Measurements from ENCODE around the gene KIF18B.

The KIF18B gene

GRCh38 chr17:44904001-44904984, 43.3 kb downstream of the KIF18B start:
- Histone ChIP-seq H3K36me3 (ENCODE audit: control insufficient read depth, insufficient read depth, low read length) (no peaks in the 10 kb centered on the region), H3K9me3 (ENCODE audit: control insufficient read depth, insufficient read depth, low read length) (no peaks in the 10 kb centered on the region), H3K27me3 (ENCODE audit: control insufficient read depth, insufficient read depth, low read length) (no peaks in the 10 kb centered on the region), H3K27ac (ENCODE audit: low read length) (no peak overlapping the region), H3K4me1 (ENCODE audit: control insufficient read depth, insufficient read depth, low read length) (no peaks in the 10 kb centered on the region), H3K4me3 (ENCODE audit: low read length) (no peak overlapping the region)
- DNase-seq (ENCODE audit: low read depth, low spot score), result no peak
- no CpG with 5 or more reads among the region's 35 CpGs for WGBS (ENCODE audit: insufficient coverage, insufficient read length)

GRCh38 chr17:44903012-44903685, 44.4 kb downstream of the KIF18B start:
- Histone ChIP-seq H3K4me3 (ENCODE audit: low read length) (no peak overlapping the region; the same call in 1 of the 2 replicates), H3K4me1 (ENCODE audit: control insufficient read depth, insufficient read depth, low read length) (no peaks in the 10 kb centered on the region), H3K9me3 (ENCODE audit: control insufficient read depth, insufficient read depth, low read length) (no peaks in the 10 kb centered on the region), H3K27me3 (ENCODE audit: control insufficient read depth, insufficient read depth, low read length) (no peaks in the 10 kb centered on the region), H3K36me3 (ENCODE audit: control insufficient read depth, insufficient read depth, low read length) (no peaks in the 10 kb centered on the region), H3K27ac (ENCODE audit: low read length) (no peak overlapping the region)
- WGBS (ENCODE audit: insufficient coverage, insufficient read length), result no CpG with 5 or more reads among the region's 8 CpGs
- no peak for DNase-seq (ENCODE audit: low read depth, low spot score)

GRCh38 chr17:44902135-44902760, 45.3 kb downstream of the KIF18B start:
- Histone ChIP-seq H3K4me3 (ENCODE audit: low read length) (no peak overlapping the region), H3K27me3 (ENCODE audit: control insufficient read depth, insufficient read depth, low read length) (no peaks in the 10 kb centered on the region), H3K36me3 (ENCODE audit: control insufficient read depth, insufficient read depth, low read length) (no peaks in the 10 kb centered on the region), H3K9me3 (ENCODE audit: control insufficient read depth, insufficient read depth, low read length) (no peaks in the 10 kb centered on the region), H3K4me1 (ENCODE audit: control insufficient read depth, insufficient read depth, low read length) (no peaks in the 10 kb centered on the region), H3K27ac (ENCODE audit: low read length) (no peak overlapping the region)
- WGBS (ENCODE audit: insufficient coverage, insufficient read length), result no CpG with 5 or more reads among the region's 17 CpGs
- DNase-seq (ENCODE audit: low read depth, low spot score), result no peak

GRCh38 chr17:44901411-44901921, 46.1 kb downstream of the KIF18B start:
- Histone ChIP-seq H3K9me3 (ENCODE audit: control insufficient read depth, insufficient read depth, low read length) (no peaks in the 10 kb centered on the region), H3K4me1 (ENCODE audit: control insufficient read depth, insufficient read depth, low read length) (no peaks in the 10 kb centered on the region), H3K36me3 (ENCODE audit: control insufficient read depth, insufficient read depth, low read length) (no peaks in the 10 kb centered on the region), H3K4me3 (ENCODE audit: low read length) (no peak overlapping the region), H3K27ac (ENCODE audit: low read length) (no peak overlapping the region), H3K27me3 (ENCODE audit: control insufficient read depth, insufficient read depth, low read length) (no peaks in the 10 kb centered on the region)
- no peak for DNase-seq (ENCODE audit: low read depth, low spot score)
- WGBS (ENCODE audit: insufficient coverage, insufficient read length), result no CpG with 5 or more reads among the region's 4 CpGs

- no peaks in the 10 kb centered on the region for H3K4me1 ChIP-seq (ENCODE audit: control insufficient read depth, insufficient read depth, low read length)
- no CpG with 5 or more reads among the region's 3 CpGs for WGBS (ENCODE audit: insufficient coverage, insufficient read length)
- H3K27me3 ChIP-seq (ENCODE audit: control insufficient read depth, insufficient read depth, low read length), result no peaks in the 10 kb centered on the region
- H3K36me3 ChIP-seq (ENCODE audit: control insufficient read depth, insufficient read depth, low read length), result no peaks in the 10 kb centered on the region
- DNase-seq (ENCODE audit: low read depth, low spot score), result no peak
- no peaks in the 10 kb centered on the region for H3K9me3 ChIP-seq (ENCODE audit: control insufficient read depth, insufficient read depth, low read length)
- no peak overlapping the region for H3K4me3 ChIP-seq (ENCODE audit: low read length)
- H3K27ac ChIP-seq (ENCODE audit: low read length), result no peak overlapping the region
These were observed 46.7 kb downstream of the KIF18B start for GRCh38 chr17:44900894-44901293.

- Histone ChIP-seq H3K27me3 (ENCODE audit: control insufficient read depth, insufficient read depth, low read length) (no peaks in the 10 kb centered on the region), H3K4me1 (ENCODE audit: control insufficient read depth, insufficient read depth, low read length) (no peaks in the 10 kb centered on the region), H3K27ac (ENCODE audit: low read length) (no peak within 1 kb of the TSS), H3K4me3 (ENCODE audit: low read length) (peak within 1 kb of the TSS; percentile 86), H3K9me3 (ENCODE audit: control insufficient read depth, insufficient read depth, low read length) (no peaks in the 10 kb centered on the region), H3K36me3 (ENCODE audit: control insufficient read depth, insufficient read depth, low read length) (no peaks in the 10 kb centered on the region)
- no CpG with 5 or more reads among the region's 54 CpGs for WGBS (ENCODE audit: insufficient coverage, insufficient read length)
- DNase-seq (ENCODE audit: low read depth, low spot score), result no peak
These were observed 48.3 kb downstream of the KIF18B start, which contains the start of gene EFTUD2 for GRCh38 chr17:44899074-44899782. Gene EFTUD2 (minus strand): TSS chr17:44899445. CDS start chr17:44894521, 4,924 bp downstream.

- DNase-seq (ENCODE audit: low read depth, low spot score), result no peak
These were observed 48.9 kb downstream of the KIF18B start for GRCh38 chr17:44898768-44899073.

GRCh38 chr17:44894642-44895041, 52.9 kb downstream of the KIF18B start:
- Histone ChIP-seq H3K4me1 (ENCODE audit: control insufficient read depth, insufficient read depth, low read length) (no peaks in the 10 kb centered on the region), H3K27ac (ENCODE audit: low read length) (no peak overlapping the region), H3K27me3 (ENCODE audit: control insufficient read depth, insufficient read depth, low read length) (no peaks in the 10 kb centered on the region), H3K4me3 (ENCODE audit: low read length) (no peak overlapping the region), H3K36me3 (ENCODE audit: control insufficient read depth, insufficient read depth, low read length) (no peaks in the 10 kb centered on the region; the same call in 1 of the 2 replicates), H3K9me3 (ENCODE audit: control insufficient read depth, insufficient read depth, low read length) (no peaks in the 10 kb centered on the region)
- no peak for DNase-seq (ENCODE audit: low read depth, low spot score)
- no CpG with 5 or more reads among the region's 4 CpGs for WGBS (ENCODE audit: insufficient coverage, insufficient read length)

More at GRCh38 chr17:44898768-44899073, 48.9 kb downstream of the KIF18B start:
- no peaks in the 10 kb centered on the region for H3K9me3 ChIP-seq (ENCODE audit: control insufficient read depth, insufficient read depth, low read length)
- no peaks in the 10 kb centered on the region for H3K36me3 ChIP-seq (ENCODE audit: control insufficient read depth, insufficient read depth, low read length)
- H3K27me3 ChIP-seq (ENCODE audit: control insufficient read depth, insufficient read depth, low read length), result no peaks in the 10 kb centered on the region
- no peaks in the 10 kb centered on the region for H3K4me1 ChIP-seq (ENCODE audit: control insufficient read depth, insufficient read depth, low read length)
- WGBS (ENCODE audit: insufficient coverage, insufficient read length), result no CpG with 5 or more reads among the region's 7 CpGs
- no peak overlapping the region for H3K27ac ChIP-seq (ENCODE audit: low read length)
- H3K4me3 ChIP-seq (ENCODE audit: low read length), result peak overlapping the region; percentile 86

- no peak for DNase-seq (ENCODE audit: low read depth, low spot score)
- Histone ChIP-seq H3K9me3 (ENCODE audit: control insufficient read depth, insufficient read depth, low read length) (no peaks in the 10 kb centered on the region), H3K4me1 (ENCODE audit: control insufficient read depth, insufficient read depth, low read length) (no peaks in the 10 kb centered on the region), H3K27me3 (ENCODE audit: control insufficient read depth, insufficient read depth, low read length) (no peaks in the 10 kb centered on the region), H3K36me3 (ENCODE audit: control insufficient read depth, insufficient read depth, low read length) (no peaks in the 10 kb centered on the region; the same call in 1 of the 2 replicates), H3K4me3 (ENCODE audit: low read length) (no peak overlapping the region), H3K27ac (ENCODE audit: low read length) (no peak overlapping the region)
These were observed 55.3 kb downstream of the KIF18B start for GRCh38 chr17:44892250-44892649.

GRCh38 chr17:44889003-44889402, 58.6 kb downstream of the KIF18B start:
- WGBS (ENCODE audit: insufficient coverage, insufficient read length), result no CpG with 5 or more reads among the region's 7 CpGs
- H3K36me3 ChIP-seq (ENCODE audit: control insufficient read depth, insufficient read depth, low read length), result peaks cover 15% of the 10 kb centered on the region; the same call in 1 of the 2 replicates
- H3K4me1 ChIP-seq (ENCODE audit: control insufficient read depth, insufficient read depth, low read length), result no peaks in the 10 kb centered on the region
- DNase-seq (ENCODE audit: low read depth, low spot score), result no peak
- no peak overlapping the region for H3K27ac ChIP-seq (ENCODE audit: low read length)
- no peak overlapping the region for H3K4me3 ChIP-seq (ENCODE audit: low read length)
- H3K27me3 ChIP-seq (ENCODE audit: control insufficient read depth, insufficient read depth, low read length), result no peaks in the 10 kb centered on the region
- no peaks in the 10 kb centered on the region for H3K9me3 ChIP-seq (ENCODE audit: control insufficient read depth, insufficient read depth, low read length)

Measured in iPS DF 6.9 (cell line).